Measurements from ENCODE around the gene EDC3. TPM values are rescaled to one million over a fixed set of nuclear protein-coding genes. Genes with fewer than 3 reads are reported as not detected.

Gene EDC3
- total and polyA plus RNA-seq, 9 of the 15 experiments (the other 6 are each of a cell fraction or from before 2014, with no cell fraction given), result 11.7 to 63.9 (median 32.8) TPM

GRCh38 chr15:74610302-74610951, 85.4 kb downstream of the EDC3 start (continued):
- TF ChIP-seq NEUROD1 (IDR thresholded peaks at IDR 0.05; ENCODE audit: borderline replicate concordance, low read depth, low read length, partially characterized antibody) (peak; percentile 42), JUND (IDR thresholded peaks at IDR 0.05; ENCODE audit: borderline replicate concordance, low read depth, low read length) (0 out of 2 replicates have a peak, but pooled peaks have one; percentile 24), JUND (tag; IDR thresholded peaks at IDR 0.05; ENCODE audit: borderline replicate concordance, low read depth, low read length) (peak; percentile 14; the same call in 1 of the 3 replicates), ETS1 (conservative IDR thresholded peaks at IDR 0.05; ENCODE audit: control insufficient read depth, low read depth, low read length) (0 out of 2 replicates have a peak, but pooled peaks have one; percentile 83), AFF4 (CRISPR knock-in tag; IDR thresholded peaks at IDR 0.05) (peak; percentile 60; the same call in 1 of the 2 replicates), BRD4 (IDR thresholded peaks at IDR 0.05) (no peak), TAF1 (IDR thresholded peaks at IDR 0.05; ENCODE audit: control insufficient read depth, extremely low read depth, insufficient read depth, low read length, severe bottlenecking) (peak; percentile 43), MLX (CRISPR knock-in tag; conservative IDR thresholded peaks at IDR 0.05) (no peak), SMARCE1 (IDR thresholded peaks at IDR 0.05) (peak; percentile 86), PHF21A (IDR thresholded peaks at IDR 0.05; ENCODE audit: borderline replicate concordance, low read depth) (0 out of 2 replicates have a peak, but pooled peaks have one; percentile 15), SIN3A (IDR thresholded peaks at IDR 0.05; ENCODE audit: borderline replicate concordance in 2 of 2, control insufficient read depth in 1 of 2, low read depth in 2 of 2, low read length in 2 of 2) (peak; percentile 90 to 96), ZNF280A (IDR thresholded peaks at IDR 0.05; ENCODE audit: low read depth, partially characterized antibody) (no peak), STAT5A (IDR thresholded peaks at IDR 0.05; ENCODE audit: borderline replicate concordance, low read length) (peak; percentile 77), ZNF592 (IDR thresholded peaks at IDR 0.05) (no peak)

Data from K562 (cell line).